ENCODE data around the gene KRTAP5-6.
"Not testable (repeated sequence)": the region's sequence is repeated elsewhere in the genome, so short reads cannot be mapped to it uniquely, and the experiment has no call there.

Gene KRTAP5-6

GRCh38 chr11:1683904-1684572 lies 13.0 kb upstream of the KRTAP5-6 start:
- not testable (repeated sequence) for DNase-seq (ENCODE audit: low read depth in 2 of 2)

- not testable (repeated sequence) for DNase-seq (ENCODE audit: low read depth in 2 of 2)
These were observed 11.8 kb upstream of the KRTAP5-6 start for GRCh38 chr11:1684886-1685874.

GRCh38 chr11:1686220-1686619 lies 10.8 kb upstream of the KRTAP5-6 start:
- DNase-seq (ENCODE audit: low read depth in 2 of 2) = not testable (repeated sequence)

- DNase-seq (ENCODE audit: low read depth in 2 of 2) = not testable (repeated sequence)
These were observed 8.6 kb upstream of the KRTAP5-6 start for GRCh38 chr11:1688336-1688947.

GRCh38 chr11:1689250-1690166 lies 7.5 kb upstream of the KRTAP5-6 start:
- DNase-seq (ENCODE audit: low read depth in 2 of 2) = not testable (repeated sequence)

GRCh38 chr11:1690167-1691025 lies 6.6 kb upstream of the KRTAP5-6 start:
- no peak for DNase-seq (ENCODE audit: low read depth in 2 of 2)

GRCh38 chr11:1691026-1691877 lies 5.7 kb upstream of the KRTAP5-6 start:
- DNase-seq (ENCODE audit: low read depth in 2 of 2) = no peak

- no peak for DNase-seq (ENCODE audit: low read depth in 2 of 2)
These were observed 4.9 kb upstream of the KRTAP5-6 start for GRCh38 chr11:1691878-1692707.

- no peak for DNase-seq (ENCODE audit: low read depth in 2 of 2)
These were observed 4.2 kb upstream of the KRTAP5-6 start for GRCh38 chr11:1692708-1693326.

- peak; percentile 40 to 62 for DNase-seq (ENCODE audit: low read depth in 2 of 2)
These were observed 3.5 kb upstream of the KRTAP5-6 start for GRCh38 chr11:1693327-1694063.

GRCh38 chr11:1694064-1694845 lies 2.7 kb upstream of the KRTAP5-6 start:
- peak; percentile 65 to 89 for DNase-seq (ENCODE audit: low read depth in 2 of 2)

GRCh38 chr11:1694846-1695547 lies 2.0 kb upstream of the KRTAP5-6 start:
- no peak for DNase-seq (ENCODE audit: low read depth in 2 of 2)

- DNase-seq (ENCODE audit: low read depth in 2 of 2) = no peak
These were observed 1.4 kb upstream of the KRTAP5-6 start for GRCh38 chr11:1695548-1696108.

GRCh38 chr11:1699771-1700170 lies 2.8 kb downstream of the KRTAP5-6 start:
- no peak for DNase-seq (ENCODE audit: low read depth in 2 of 2)

GRCh38 chr11:1701091-1701807 lies 4.3 kb downstream of the KRTAP5-6 start:
- no peak for DNase-seq (ENCODE audit: low read depth in 2 of 2)

Data from stimulated activated CD4-positive, alpha-beta T cell treated with anti-CD3 and anti-CD28 coated beads, Interleukin-1b, Interleukin-23, amount 100 ng/mL, for 1 hour (primary cell).